ENCODE results near the gene SLC34A1.

- no peak for TF ChIP-seq CTCF (IDR thresholded peaks at IDR 0.05)
- TF ChIP-seq POLR2AphosphoS5 (IDR thresholded peaks at IDR 0.05): no peak
- no peak for TF ChIP-seq POLR2A (IDR thresholded peaks at IDR 0.05)
- no peak for TF ChIP-seq EP300 (IDR thresholded peaks at IDR 0.05)
These were observed 12.6 kb downstream of the SLC34A1 start for GRCh38 chr5:177396807-177397206.

Measured in stomach (tissue), 4 donors.